Trophoblast cell (in vitro differentiated cells and primary cell): ENCODE data around the gene E2F7.

Source experiments
- DNase-seq, 2 donors: peaks; one replicate each; pipeline ENCODE4 v3.0.0-alpha.2; 2016
- H2AFZ ChIP-seq: 2 replicates; pipeline ENCODE4 v1.6.1; 2013; ENCODE audit warnings: low read length, moderate library complexity, mild to moderate bottlenecking; ENCODE audit not compliant: insufficient read depth, poor library complexity
- H2AK5ac ChIP-seq: 2 replicates; pipeline ENCODE4 v1.6.1; 2013; ENCODE audit warnings: mild to moderate bottlenecking, low read length
- H2BK120ac ChIP-seq: 2 replicates; pipeline ENCODE4 v1.6.1; 2013; ENCODE audit warnings: low read length, mild to moderate bottlenecking, moderate library complexity; ENCODE audit not compliant: insufficient read depth, poor library complexity
- H2BK12ac ChIP-seq: 2 replicates; pipeline ENCODE4 v1.6.1; 2013; ENCODE audit warnings: mild to moderate bottlenecking, low read length, moderate library complexity
- H2BK5ac ChIP-seq: 2 replicates; pipeline ENCODE4 v1.6.1; 2013; ENCODE audit warnings: low read length, low read depth, moderate library complexity, mild to moderate bottlenecking; ENCODE audit not compliant: poor library complexity
- H3K14ac ChIP-seq: 2 replicates; pipeline ENCODE4 v1.6.1; 2013; ENCODE audit warnings: mild to moderate bottlenecking, low read length
- H3K18ac ChIP-seq: 2 replicates; pipeline ENCODE4 v1.6.1; 2013; ENCODE audit warnings: mild to moderate bottlenecking, low read length
- H3K23ac ChIP-seq: 2 replicates; pipeline ENCODE4 v1.6.1; 2013; ENCODE audit warnings: low read length
- H3K27ac ChIP-seq: 2 replicates; pipeline ENCODE4 v1.5.1; 2013; ENCODE audit warnings: low read depth, mild to moderate bottlenecking, inconsistent platforms, low read length, moderate library complexity
- H3K27me3 ChIP-seq: 2 replicates; pipeline ENCODE4 v1.6.1; 2013; ENCODE audit warnings: inconsistent platforms, mild to moderate bottlenecking, low read length, moderate library complexity; ENCODE audit not compliant: insufficient read depth
- H3K36me3 ChIP-seq, 2 experiments: 1 replicate in 1 of 2; 2 replicates in 1 of 2; pipeline ENCODE4 v1.6.1; 2013; ENCODE audit warnings: low read length in 2 of 2, mild to moderate bottlenecking in 2 of 2, moderate library complexity in 1 of 2; ENCODE audit not compliant: insufficient read depth in 2 of 2, control insufficient read depth in 1 of 2
- H3K4ac ChIP-seq: 2 replicates; pipeline ENCODE4 v1.6.1; 2013; ENCODE audit warnings: low read depth, mild to moderate bottlenecking, low read length, moderate library complexity
- H3K4me1 ChIP-seq, 2 experiments: 1 replicate in 1 of 2; 2 replicates in 1 of 2; pipeline ENCODE4 v1.6.1; 2013; ENCODE audit warnings: low read length in 2 of 2, mild to moderate bottlenecking in 2 of 2, moderate library complexity in 1 of 2; ENCODE audit not compliant: insufficient read depth in 2 of 2, control insufficient read depth in 1 of 2
- H3K4me2 ChIP-seq: 2 replicates; pipeline ENCODE4 v1.6.1; 2013; ENCODE audit warnings: inconsistent platforms, mild to moderate bottlenecking, low read length, moderate library complexity
- H3K4me3 ChIP-seq: 2 replicates; pipeline ENCODE4 v1.5.1; 2013; ENCODE audit warnings: mild to moderate bottlenecking, low read depth, low read length, inconsistent platforms
- H3K79me1 ChIP-seq: one replicate; pipeline ENCODE4 v1.6.1; 2013; ENCODE audit warnings: low read length
- H3K79me2 ChIP-seq: 2 replicates; pipeline ENCODE4 v1.6.1; 2013; ENCODE audit warnings: low read length, mild to moderate bottlenecking; ENCODE audit not compliant: control insufficient read depth, insufficient read depth, poor library complexity
- H3K9ac ChIP-seq: 2 replicates; pipeline ENCODE4 v1.6.1; 2013; ENCODE audit warnings: mild to moderate bottlenecking, low read length
- H3K9me3 ChIP-seq: 2 replicates; pipeline ENCODE4 v1.6.1; 2013; ENCODE audit warnings: low read depth, mild to moderate bottlenecking, control low read depth, inconsistent platforms, low read length; ENCODE audit not compliant: insufficient read depth
- H4K12ac ChIP-seq: 2 replicates; pipeline ENCODE4 v1.6.1; 2013; ENCODE audit warnings: low read depth, mild to moderate bottlenecking, low read length, moderate library complexity
- H4K8ac ChIP-seq: 2 replicates; pipeline ENCODE4 v1.6.1; 2013; ENCODE audit warnings: low read depth, mild to moderate bottlenecking, low read length, moderate library complexity
- H4K91ac ChIP-seq: one replicate; pipeline ENCODE4 v1.6.1; 2013; ENCODE audit warnings: low read depth, mild to moderate bottlenecking, low read length, moderate library complexity
- whole genome bisulfite sequencing: extraction: QIAGEN DNeasy Blood & Tissue Kit; methylation state at CpG from one replicate; pipeline ENCODE4 v1.1.7; 2013; ENCODE audit warnings: missing lambda C conversion rate; ENCODE audit not compliant: insufficient read length, insufficient coverage; ENCODE audit errors: extremely low coverage; 5-methylcytosine and 5-hydroxymethylcytosine counted together

Gene E2F7

DNA sequence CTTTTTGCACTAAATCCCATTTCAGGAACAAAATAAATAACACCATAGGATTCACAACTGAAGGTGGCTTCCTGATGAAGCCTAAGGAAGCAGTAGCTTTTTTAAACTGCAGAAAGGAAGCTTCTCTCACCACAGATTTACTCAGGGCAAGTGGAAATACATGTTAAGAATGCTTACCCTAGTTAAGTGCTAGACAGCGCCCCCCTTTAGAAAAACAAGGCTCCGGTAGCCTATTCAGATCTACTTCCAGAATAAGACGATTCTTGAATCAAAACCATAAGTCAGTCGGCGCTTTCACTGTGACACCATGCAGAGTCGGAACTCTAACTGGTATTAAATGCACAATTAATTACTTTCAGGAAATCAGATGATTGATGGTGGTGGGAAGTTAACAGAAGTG is 41.9 kb downstream of the E2F7 start:
- Histone ChIP-seq H4K91ac (no peak overlapping the region), H3K4ac (no peak overlapping the region), H3K9me3 (no peaks in the 10 kb centered on the region), H2BK5ac (no peak overlapping the region), H2AFZ (no peak overlapping the region), H4K12ac (no peak overlapping the region), H3K27me3 (no peaks in the 10 kb centered on the region), H3K79me1 (no peaks in the 10 kb centered on the region), H2BK120ac (no peak overlapping the region), H4K8ac (no peak overlapping the region), H2BK12ac (no peak overlapping the region), H3K14ac (no peak overlapping the region), H3K4me3 (no peak overlapping the region), H3K36me3 (peaks cover 6 to 12% of the 10 kb centered on the region in 2 experiments), H3K18ac (no peak overlapping the region), H3K79me2 (no peaks in the 10 kb centered on the region), H3K4me1 (no peaks in the 10 kb centered on the region), H3K4me2 (no peak overlapping the region), H3K27ac (no peak overlapping the region), H3K23ac (no peak overlapping the region), H3K9ac (no peak overlapping the region), H2AK5ac (no peak overlapping the region)
- DNase-seq, result no peak
- no CpG with 5 or more reads among the region's 6 CpGs for WGBS

DNA sequence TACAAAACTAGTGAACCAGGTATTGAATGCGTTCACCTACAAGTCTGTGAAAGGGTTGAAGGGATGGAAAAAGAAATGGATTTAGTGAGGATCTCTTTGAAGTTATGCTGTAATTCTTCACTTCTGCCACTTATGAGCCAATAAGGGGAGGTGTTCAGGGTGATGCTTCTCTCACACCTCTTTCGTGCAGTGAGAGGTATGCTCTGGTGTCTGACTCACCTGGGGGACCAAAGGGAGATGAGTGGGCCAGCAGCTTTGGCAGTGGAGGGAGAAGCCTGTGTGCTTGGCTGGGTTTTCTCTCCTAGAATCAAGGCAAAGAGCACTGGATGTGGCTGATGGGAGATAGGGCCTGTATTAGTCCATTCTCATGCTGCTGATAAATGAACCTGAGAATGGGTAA is 45.4 kb downstream of the E2F7 start:
- H3K9ac ChIP-seq, result no peak overlapping the region
- no peaks in the 10 kb centered on the region for H3K79me1 ChIP-seq
- peaks cover 2 to 3% of the 10 kb centered on the region in 2 experiments for H3K36me3 ChIP-seq
- no peak overlapping the region for H2BK5ac ChIP-seq
- H3K27ac ChIP-seq, result no peak overlapping the region
- H3K14ac ChIP-seq, result no peak overlapping the region
- no peak overlapping the region for H2AK5ac ChIP-seq
- no peak overlapping the region for H4K12ac ChIP-seq
- no peak for DNase-seq
- H3K9me3 ChIP-seq, result no peaks in the 10 kb centered on the region
- no peaks in the 10 kb centered on the region for H3K79me2 ChIP-seq
- no peak overlapping the region for H3K4me3 ChIP-seq
- H2AFZ ChIP-seq, result no peak overlapping the region
- no CpG with 5 or more reads among the region's 2 CpGs for WGBS
- no peak overlapping the region for H2BK120ac ChIP-seq
- no peak overlapping the region for H3K18ac ChIP-seq
- no peaks in the 10 kb centered on the region for H3K4me1 ChIP-seq
- no peak overlapping the region for H2BK12ac ChIP-seq
- no peaks in the 10 kb centered on the region for H3K27me3 ChIP-seq
- no peak overlapping the region for H3K4me2 ChIP-seq
- no peak overlapping the region for H4K91ac ChIP-seq
- H4K8ac ChIP-seq, result no peak overlapping the region
- no peak overlapping the region for H3K23ac ChIP-seq
- H3K4ac ChIP-seq, result no peak overlapping the region

GRCh38 chr12:77016606-77017005 is 48.8 kb downstream of the E2F7 start:
- H2BK5ac ChIP-seq, result no peak overlapping the region
- no peak overlapping the region for H3K27ac ChIP-seq
- H2BK12ac ChIP-seq, result no peak overlapping the region
- H3K4me2 ChIP-seq, result no peak overlapping the region
- no peak overlapping the region for H3K18ac ChIP-seq
- no peak overlapping the region for H3K14ac ChIP-seq
- H3K79me2 ChIP-seq, result no peaks in the 10 kb centered on the region
- WGBS, result no CpG with 5 or more reads among the region's 1 CpG
- H3K9ac ChIP-seq, result no peak overlapping the region
- no peaks in the 10 kb centered on the region for H3K4me1 ChIP-seq
- no peak overlapping the region for H3K4me3 ChIP-seq
- no peak overlapping the region for H2AK5ac ChIP-seq
- no peak overlapping the region for H3K23ac ChIP-seq
- H3K9me3 ChIP-seq, result no peaks in the 10 kb centered on the region
- H2AFZ ChIP-seq, result no peak overlapping the region
- no peak overlapping the region for H4K91ac ChIP-seq
- H2BK120ac ChIP-seq, result no peak overlapping the region
- no peaks in the 10 kb centered on the region for H3K79me1 ChIP-seq
- no peak overlapping the region for H4K8ac ChIP-seq
- no peaks in the 10 kb centered on the region for H3K27me3 ChIP-seq
- no peak for DNase-seq
- H4K12ac ChIP-seq, result no peak overlapping the region
- no peak overlapping the region for H3K4ac ChIP-seq
- H3K36me3 ChIP-seq, result no peaks in the 10 kb centered on the region

- Histone ChIP-seq H3K23ac (no peak overlapping the region), H3K79me2 (no peaks in the 10 kb centered on the region), H3K4me1 (no peaks in the 10 kb centered on the region), H3K9me3 (no peaks in the 10 kb centered on the region), H3K27me3 (no peaks in the 10 kb centered on the region), H3K4ac (no peak overlapping the region), H2AFZ (no peak overlapping the region), H3K4me2 (no peak overlapping the region), H3K18ac (no peak overlapping the region), H3K14ac (no peak overlapping the region), H4K12ac (no peak overlapping the region), H4K91ac (no peak overlapping the region), H3K9ac (no peak overlapping the region), H2BK12ac (no peak overlapping the region), H2BK120ac (no peak overlapping the region), H3K79me1 (no peaks in the 10 kb centered on the region), H3K27ac (no peak overlapping the region), H4K8ac (no peak overlapping the region), H2BK5ac (no peak overlapping the region), H2AK5ac (no peak overlapping the region), H3K4me3 (no peak overlapping the region), H3K36me3 (no peaks in the 10 kb centered on the region)
- WGBS, result no CpG with 5 or more reads among the region's 1 CpG
- no peak for DNase-seq
Observed at GRCh38 chr12:77013091-77013490, 52.3 kb downstream of the E2F7 start.
